Measurements from ENCODE around the gene ZIC4.

ZIC4 gene

DNA sequence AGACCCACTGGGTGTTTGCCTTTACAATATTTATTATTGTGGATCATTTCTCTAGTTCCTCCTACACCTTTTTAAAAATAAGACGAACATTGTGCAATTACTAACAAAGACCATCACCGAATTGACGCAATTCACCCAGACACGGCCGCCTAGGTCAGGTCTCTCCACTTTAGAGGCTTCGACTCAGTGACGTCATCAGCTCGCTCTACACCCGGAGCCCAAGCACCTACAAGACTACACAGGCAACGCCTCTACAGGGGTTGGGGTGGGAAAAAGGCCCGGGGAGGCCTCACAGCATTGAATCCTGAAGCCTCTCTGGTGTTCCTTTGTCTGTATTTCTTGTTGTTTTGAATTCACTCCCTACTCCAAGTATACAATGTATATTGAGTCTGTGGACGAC is 16.6 kb downstream of the ZIC4 start:
- DNase-seq = no peak

DNA sequence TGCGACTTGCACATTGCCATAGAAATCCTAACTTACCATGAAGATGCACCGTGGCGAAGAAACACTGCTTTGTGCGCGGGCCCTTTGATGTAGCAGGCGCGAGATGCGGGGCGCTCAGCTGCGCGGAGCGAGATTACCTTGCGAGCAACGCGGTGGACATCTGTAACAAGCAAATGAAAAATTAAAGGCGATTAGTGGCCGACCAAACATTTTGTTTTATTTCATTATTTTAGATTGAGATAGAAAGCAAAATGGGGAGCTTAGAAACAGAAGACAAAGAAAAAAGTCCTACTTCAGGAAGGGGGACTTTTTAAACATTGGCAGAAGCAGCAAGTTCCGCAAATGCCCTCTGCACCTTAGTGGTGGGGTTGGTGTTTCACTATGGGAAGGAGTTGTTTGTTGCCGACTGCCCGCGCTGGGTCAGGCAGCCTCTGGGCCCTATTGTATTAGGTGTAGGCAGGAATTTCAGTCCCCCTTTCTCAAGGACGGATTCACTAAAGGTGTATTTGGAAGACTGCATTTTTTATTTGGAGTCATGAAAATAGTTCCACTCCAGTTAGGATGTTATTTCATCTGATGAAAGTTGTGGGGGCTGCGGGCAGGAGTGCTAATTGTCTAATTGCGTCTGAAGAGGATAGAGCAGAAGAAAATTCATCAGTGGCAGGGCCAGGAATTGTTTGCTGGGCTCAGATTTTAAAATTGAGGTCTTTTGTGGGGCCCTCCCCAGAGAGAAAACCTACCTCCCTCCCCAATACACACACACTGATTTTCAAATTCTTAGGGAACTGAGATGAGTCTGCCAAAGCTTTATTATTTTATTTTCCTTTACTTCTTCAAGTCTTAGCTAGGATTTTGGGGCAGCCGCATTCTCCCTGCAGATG is 17.4 kb downstream of the ZIC4 start:
- DNase-seq = no peak

DNA sequence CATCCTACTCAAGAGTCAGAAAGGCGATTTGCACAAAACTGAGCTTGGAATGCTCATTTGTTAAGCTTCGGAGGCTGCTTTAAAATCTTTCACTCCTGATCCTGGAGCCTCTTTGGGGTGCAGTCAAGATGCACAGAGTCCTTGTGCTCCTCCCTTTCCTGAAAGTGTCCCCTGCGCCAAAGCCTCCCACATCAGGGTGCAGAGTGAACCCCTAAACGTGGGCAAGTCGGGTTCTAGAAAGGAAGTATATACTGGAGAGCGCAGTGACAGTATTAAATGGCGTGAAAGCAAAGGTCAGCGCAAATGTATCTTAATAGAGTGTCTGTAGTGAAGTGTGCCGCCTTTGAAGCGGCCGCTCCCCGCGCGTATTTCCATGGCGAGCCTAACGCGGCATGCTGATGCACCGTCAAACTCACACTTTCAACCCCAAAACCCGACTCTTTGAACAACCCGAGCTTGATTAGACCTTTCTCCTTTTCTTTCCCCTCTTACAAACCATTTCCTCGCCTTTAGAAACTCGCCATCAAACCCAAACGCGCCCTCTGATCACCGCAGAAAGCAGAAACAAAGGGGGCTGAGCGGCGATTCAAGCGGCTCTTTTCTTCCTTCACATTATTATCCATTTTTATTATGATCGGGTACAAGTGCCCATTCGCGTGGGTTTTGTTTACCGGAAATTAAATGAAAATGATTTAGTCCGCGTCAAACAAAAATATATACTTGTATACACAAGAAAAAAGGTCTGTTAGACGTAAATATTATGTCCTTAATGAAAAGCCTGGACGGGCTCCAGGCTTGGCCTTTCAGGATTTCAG is 18.3 kb downstream of the ZIC4 start:
- DNase-seq = no peak

DNA sequence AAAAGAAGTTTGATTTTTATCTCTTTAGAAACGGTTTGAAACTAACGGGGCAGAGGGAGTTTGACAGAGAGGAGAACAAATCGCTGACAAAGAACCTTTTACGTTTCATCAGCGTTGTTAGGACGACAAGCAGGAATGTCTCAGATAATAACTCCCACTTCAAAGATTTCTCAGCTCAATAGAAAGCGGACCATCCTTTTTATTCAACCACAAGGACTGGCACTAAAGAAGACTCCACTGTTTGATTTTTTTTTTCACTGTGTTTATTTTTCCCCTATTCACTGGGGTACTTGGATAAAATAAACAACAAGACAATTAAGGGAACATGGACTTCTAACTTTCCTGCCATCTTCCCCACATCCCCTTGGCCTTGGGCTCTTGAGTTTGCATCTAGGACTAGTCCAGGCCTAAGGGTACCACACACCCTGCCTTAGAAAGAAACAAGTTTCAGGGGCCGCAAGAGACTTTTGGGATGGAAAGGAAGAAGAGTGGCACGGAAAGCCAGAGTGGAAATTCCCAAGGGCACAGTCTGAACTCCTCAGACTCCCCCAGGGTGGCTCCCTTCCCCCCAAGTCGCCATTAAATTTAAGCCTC is 19.0 kb downstream of the ZIC4 start:
- no peak for DNase-seq

DNA sequence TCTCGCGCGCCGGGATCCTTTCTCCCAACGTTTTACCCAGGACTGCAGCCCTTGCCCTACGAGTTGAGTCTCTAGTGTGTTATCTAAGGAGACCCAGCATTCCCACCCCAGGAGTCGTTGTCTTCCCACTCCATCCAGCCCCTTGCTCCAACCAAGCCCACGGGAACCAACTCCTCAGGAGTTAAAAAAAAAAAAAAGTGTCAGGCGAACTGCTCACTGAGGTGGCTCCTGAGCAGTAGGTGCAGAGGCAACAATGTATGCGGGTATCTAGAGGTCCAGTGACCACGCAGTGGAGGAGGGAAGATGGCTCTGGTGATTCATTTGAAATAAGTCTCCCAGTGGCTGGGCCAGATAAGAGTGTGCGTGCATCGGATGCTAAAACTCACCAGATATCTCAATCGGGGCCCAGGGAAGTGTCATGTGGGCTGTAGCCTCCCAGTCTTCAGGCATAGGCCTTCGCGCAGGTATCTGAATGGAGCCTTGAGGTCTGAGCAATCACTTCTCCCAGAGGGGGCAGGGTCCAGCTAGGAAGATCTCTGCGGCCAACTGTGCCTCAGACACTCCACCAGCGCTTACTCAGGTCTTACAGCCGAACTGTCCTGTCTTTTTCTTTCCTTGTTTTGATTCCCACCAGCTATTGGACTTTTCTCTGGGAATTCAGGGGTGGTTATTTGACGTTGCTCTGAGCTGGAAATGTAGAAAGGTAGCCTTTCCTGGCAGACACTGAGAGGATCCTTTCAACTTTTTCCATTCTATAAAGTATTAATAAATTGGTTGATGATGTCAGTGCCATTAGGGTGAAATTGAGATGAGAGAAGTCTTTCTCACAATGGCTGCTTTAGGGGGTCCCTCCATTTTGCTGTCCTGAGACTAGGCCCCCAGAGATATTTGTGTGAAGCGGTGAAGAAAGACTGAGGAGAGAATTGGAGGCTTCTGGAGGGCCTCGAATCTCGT is 21.0 kb downstream of the ZIC4 start:
- DNase-seq = no peak

DNA sequence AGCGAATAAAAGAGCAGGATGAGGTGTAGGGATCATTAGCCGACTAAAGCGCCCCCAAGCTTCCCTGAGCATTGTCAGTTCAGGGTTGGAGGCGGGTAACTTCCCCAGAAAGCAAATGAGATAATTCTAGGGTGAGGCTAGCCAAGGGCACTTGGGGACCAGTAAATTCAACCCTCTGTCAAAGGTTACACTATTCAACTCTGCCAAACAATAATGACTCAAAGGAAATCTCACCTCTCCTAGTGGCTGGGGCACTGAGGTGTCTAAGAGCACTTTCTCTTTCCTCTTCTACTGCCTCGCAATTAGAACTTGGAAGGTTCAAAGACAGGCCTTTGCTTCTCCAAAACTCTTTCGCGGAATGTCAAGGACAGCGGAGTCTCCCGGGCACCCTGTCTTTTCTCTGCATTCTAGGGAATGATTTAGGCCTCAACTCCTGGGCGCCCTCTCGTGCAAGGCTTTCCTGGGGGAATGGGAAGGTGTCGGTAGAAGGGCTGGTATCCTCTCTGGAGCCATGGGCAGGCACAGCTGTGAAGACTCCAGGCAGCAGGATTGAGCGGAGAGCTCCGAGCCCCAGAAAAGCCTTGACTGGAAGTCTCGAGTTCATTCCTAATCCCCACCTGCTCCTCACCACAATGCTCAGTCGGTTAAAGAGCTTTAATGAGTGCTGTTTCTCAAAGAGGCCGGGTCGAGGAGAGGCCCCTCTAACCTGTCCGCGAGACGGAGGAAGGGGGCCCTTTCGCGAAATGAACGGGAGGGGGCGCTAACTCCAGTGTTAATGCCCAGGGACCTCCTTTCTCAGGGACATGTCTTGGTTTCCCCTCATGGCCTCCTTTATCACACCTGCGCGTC is 21.9 kb downstream of the ZIC4 start:
- DNase-seq = no peak

DNA sequence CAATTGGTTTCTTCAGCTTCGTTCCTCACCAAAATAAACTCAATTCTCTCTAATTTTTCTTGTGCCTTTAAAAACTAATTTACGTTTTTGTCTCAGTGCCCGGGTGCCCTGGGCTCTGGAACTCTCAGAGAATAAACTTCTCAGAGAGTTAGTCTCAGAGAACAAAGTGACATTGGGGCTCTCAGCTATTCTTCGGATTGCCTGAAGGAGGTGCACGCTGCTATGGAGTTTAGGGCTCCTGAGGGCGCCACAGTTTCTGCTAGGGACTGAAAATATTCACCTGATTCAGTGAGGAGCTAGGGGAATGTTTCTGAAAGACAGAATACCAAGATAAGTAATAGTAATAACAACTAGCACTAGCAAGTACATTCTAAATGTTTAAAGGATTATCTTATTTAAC is 22.7 kb downstream of the ZIC4 start:
- no peak for DNase-seq

DNA sequence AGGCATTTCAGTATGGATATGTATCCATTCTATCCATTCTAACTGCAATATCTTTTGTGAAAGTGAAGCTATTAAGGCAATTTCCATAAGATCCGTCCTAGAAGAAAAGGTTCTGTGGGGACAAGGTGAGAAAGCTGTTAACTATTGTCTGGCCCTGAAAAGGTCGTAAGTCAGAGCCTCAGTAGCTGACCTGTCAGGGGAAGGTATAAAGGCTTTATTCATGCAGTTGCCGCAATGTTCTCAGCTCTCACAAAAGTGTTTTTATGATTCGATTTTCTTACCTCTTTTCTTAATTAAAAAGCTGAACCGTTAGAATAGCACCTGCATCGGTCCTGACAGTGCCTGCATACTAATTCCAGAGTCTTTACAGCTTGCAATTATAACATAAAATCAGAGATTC is 24.7 kb downstream of the ZIC4 start:
- DNase-seq = no peak

DNA sequence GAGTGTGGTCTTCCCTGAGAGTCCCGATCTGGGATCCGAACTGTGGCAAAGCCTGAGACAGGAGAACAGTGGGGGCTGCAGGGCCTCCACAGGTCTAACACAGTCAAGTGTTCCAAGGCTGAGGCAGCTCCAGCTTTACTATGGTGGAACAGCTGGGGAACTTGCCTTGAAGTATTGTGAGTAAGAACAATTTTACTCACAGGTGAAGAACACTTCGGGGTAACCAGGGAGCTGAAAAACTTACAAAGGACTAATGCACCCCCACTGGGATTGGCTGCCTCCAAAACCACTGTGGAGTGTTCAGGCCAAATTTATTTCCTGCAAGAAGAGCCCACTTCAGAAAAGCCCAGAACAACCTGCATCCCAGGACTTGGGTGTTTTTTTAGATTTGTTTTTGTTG is 25.4 kb downstream of the ZIC4 start:
- no peak for DNase-seq

DNA sequence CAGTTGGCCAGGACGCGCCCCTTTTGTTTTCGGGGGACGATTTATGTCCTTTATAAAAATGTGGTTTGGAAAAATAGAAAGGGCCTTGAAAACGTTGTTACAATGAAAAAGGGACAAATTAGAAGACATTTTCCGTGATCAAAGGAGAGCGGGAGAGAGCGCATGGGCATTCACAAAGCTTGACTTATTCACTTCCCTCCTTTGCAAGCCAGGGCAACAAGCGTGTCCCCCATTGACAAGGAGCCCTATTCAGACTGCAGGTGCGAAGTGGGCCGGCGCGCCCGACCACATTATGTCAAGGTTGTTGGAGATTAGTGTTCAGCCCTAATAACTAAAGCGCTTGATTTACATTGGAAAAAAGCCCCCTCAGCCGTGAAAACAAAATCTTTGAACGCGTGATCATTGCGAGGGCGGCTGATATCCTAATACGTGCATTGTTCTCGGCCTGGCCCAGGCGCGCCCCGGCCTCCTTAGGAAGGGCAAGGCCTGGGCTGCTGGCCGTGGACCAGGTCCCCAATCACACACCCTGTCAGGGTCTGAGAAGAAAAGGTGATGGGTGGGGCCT is 25.9 kb downstream of the ZIC4 start:
- no peak for DNase-seq

DNA sequence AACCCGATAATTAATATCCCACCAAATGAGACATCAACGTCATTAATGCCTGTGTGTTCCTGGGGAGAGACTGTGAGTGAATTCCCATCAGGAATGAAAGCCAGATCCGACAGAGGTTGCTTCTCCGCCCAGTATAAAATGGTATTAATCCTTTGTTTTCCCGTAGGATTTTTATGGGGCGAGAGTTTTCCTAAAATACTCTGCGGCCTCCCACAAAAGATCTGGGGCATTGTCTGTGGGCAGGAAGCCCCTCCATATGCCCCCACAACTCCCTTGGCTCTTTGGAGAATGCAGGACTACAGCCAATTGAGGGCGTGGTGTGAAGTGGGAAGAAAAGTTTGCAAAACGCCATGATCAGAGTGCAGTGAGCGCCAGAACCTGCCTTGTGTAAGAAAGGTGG is 26.7 kb downstream of the ZIC4 start:
- no peak for DNase-seq

DNA sequence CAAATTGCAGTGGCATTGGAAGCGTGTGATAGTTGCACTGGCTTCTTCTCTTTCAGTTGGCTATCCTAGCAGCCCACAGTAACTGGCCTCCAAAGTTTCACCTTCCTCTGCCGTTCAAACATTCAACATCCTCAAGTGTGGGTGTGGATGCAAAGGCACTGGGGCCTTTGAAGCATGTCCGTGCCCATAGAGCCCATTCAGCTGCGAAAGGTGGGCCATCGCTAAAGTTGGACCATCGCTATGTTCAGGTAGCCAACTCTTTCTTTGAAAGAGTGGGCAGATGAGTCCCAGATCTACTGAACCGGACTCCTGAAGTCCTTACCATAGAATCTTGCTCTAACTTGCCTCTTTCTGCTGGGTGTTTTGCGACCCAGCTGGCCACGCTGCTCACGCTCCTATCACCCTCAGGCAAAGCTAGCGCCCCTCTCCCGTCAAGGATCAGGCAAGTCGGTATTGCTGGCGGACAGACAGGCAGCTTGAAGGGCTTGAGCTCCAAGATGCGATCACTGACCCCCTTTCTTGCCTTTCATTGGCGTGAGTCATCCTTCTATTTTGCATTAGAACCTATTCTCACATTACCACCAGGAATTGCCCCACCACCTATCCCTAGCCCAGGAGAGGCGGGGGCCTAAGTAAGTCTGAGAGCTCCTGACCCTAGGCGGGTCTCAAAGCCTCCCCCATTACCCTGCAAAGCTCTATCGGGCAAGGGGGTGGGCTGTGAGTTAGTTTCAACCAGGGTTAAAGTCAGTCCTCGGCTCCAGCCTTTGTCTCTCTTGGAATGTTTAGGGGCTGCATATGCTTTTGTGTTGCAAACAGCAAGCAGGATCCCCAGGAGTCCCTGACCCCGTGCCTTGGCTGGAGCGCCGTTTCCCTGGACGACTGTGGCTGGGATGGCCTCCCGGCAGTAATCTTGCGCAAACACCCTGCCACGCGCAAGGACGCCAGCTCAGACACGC is 28.7 kb downstream of the ZIC4 start:
- DNase-seq = no peak

DNA sequence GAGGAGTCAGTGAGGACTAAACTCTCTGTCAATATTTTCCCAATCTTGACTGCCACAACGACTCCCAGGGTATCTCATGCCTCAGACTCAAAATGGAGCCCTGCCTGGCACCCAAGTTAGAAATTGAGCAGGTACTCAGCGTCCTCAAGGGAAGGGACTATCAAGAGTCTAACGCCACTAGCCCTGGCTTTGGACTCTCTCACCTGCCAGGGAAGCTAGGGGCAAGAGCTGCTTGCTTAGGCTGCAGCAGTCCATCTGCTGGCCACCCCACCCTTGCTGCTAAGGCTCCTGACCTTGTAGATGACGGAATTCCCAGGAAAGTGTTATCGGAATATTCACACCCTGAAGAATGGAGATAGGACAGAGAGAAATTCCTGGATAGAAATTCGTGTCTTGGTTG is 33.0 kb downstream of the ZIC4 start:
- DNase-seq = no peak

DNA sequence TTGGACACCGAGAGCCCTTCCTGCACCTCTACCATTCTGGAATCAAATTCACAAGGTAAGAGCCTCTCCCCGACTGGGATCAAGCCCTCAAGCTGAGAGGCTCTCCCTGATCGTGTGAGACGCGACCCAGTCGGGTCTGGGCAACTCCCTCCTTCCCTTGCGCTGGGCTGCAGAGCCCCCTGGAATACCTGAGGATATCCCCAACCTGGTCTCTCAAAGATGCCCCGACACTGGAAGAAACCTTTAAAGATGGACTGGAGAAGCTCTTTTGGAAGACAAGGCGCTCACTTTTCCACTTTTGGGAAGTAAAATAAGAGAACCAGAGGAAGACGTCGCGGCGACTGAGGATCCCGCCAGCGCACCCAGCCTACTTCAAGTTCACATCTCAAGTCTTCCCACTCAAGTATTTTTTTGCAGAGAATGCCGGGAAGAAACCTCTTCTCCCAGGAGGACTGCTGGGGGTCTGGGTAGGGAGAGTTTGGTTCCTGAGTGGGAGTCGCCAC is 33.8 kb downstream of the ZIC4 start:
- no peak for DNase-seq

DNA sequence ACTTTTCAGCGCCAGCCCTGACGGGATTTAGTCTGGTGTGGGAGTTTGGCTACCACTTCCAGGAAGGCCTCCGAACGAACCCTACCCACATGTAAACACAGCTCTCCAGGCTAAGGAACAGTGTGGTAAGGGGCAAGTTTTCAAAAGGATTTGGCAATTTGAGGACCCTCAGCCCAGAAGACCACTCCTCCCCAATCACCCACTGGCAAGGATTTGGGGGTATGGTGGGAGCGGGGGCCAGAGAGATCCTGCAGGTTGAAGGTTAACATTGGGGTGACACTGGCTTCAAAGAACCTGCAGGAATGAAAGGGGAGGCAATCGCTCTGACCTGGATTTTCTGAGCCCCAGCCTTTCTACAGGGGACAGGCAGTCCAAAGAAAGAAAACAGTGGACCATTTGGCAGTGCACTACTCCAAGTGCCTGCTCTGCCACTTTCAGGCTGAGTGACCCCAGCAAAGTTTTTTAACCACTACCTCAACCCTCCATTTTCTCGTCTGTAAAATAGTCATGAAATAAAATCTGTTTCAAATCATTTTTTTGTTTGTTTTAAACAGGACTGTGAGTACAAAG is 34.5 kb downstream of the ZIC4 start:
- no peak for DNase-seq

DNA sequence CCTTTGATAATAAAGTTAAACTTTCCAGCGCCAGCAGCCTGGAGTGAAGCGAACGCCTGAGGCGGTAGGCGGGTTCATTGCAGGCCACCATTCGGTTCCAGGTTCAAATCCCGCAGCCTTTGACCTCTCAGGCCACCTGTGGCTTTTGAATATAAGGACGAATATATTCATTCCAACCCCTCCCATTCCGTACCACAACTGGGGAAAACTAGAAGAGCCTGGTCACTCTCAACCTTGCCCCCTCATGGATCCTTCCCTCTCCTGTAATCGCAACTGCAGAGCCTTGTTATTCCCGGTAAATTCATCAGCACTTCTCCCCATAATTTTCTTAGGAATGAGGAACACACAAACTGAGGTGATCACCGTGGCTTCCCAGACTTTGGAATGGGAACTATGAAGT is 35.2 kb downstream of the ZIC4 start:
- DNase-seq = no peak

DNA sequence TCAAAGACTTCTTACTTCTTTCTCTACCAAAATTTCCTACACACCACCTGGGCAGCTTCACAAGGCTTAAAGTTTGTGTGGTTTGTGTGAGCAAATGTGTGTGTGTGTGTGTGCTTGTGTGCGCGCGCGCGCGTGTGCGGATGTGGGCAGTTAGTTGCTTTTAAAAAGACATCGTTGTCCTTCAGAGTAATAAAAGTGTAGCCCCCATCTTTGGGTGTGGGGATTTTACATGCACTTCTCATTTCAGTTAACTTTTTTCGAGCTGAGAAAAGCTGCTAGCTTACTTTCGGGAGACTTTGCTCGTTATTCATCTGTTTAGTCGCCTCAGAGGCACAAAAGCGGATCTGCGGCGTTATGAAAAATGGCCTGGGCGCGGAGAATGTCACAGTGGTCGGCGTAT is 36.0 kb downstream of the ZIC4 start:
- DNase-seq = no peak

DNA sequence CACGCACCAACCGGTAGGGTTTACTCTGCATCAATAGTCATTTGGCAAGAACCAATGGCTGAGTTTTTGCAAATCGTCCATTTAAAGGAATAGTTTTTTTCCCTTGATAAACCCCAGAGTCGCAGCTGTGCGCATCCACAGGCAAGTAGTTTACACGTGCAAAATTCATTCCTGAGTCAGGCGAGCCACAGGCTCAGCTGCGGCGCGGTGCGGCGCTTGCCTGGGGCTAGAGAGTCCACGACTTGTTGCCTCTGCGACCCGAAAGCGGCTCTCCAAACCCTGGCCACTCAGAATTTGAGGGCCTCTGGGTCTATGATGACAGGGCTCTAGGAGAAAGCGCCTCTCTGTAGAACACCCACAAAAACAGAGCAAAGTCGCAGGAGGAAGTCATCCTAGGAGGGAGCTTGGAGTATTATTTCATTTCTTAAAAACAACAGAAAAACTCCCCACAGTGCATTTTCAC is 36.7 kb downstream of the ZIC4 start:
- DNase-seq = no peak

DNA sequence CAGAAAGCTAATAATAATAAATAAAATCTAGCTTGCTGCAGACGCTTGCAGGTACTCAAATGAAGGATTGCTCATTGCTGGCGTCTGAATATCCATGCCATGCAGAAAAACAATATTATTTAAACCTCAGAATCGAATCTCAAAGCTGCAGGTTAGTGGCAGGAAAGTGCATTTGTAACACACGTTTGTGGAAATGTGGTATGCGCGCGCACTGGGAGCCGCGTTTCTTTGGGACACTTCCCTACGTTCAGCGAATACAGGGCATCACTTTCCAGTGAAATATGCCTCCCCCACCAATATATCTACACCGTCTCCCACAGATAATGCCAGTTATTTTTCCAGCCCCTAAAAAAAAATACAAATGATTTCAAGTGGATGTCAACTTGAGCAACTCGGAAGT is 37.1 kb downstream of the ZIC4 start:
- DNase-seq = no peak

All from CD4-positive, alpha-beta T cell treated with Interleukin-17A for 4 hours (primary cell).